ENCODE data around the gene TRANK1. TPM values are rescaled to one million over a fixed set of nuclear protein-coding genes. Genes with fewer than 3 reads are reported as not detected.

Gene TRANK1
- total and polyA plus RNA-seq, 7 experiments from 2014 or later = 29.6 to 113 (median 75.3) TPM

GRCh38 chr3:36895496-36896409 is 49.1 kb downstream of the TRANK1 start:
- H3K36me3 ChIP-seq (ENCODE audit: control insufficient read depth in 2 of 3, insufficient read depth in 3 of 3, low read length in 3 of 3) = peaks cover 13 to 63% (median 23%) of the 10 kb centered on the region in 3 experiments
- intact Hi-C loops (cut with micrococcal nuclease) = no loop called here
- DNase-seq = peak in 2 of 9 donors; percentile 23 to 29
- peak overlapping the region; percentile 59 for H3K27ac ChIP-seq (ENCODE audit: low read depth, low read length)
- POLR2A ChIA-PET = interaction anchor here (1.1 to 5.3 kb wide), 2 partner anchors 11 to 19 kb away, joined by 3 to 62 read pairs; no protein-coding TSS in a partner anchor
- no peaks in the 10 kb centered on the region for H3K9me3 ChIP-seq (ENCODE audit: control insufficient read depth in 2 of 3, low read length in 3 of 3)
- CTCF ChIA-PET = interaction anchor here (1.6 kb wide), 1 partner anchor 10 kb away, joined by 8 read pairs; no protein-coding TSS in a partner anchor
- H3K27ac Mint-ChIP-seq = peak overlapping the region; percentile 49 to 95 (median 90)
- ATAC-seq = peak; percentile 49
- H3K4me1 Mint-ChIP-seq = peaks cover 47 to 83% (median 60%) of the 10 kb centered on the region in 7 donors
- peak overlapping the region; percentile 7 to 71 (median 58) for H3K4me3 Mint-ChIP-seq
- no peaks in the 10 kb centered on the region for H3K27me3 Mint-ChIP-seq
- peaks cover 0 to 8% (median 0%) of the 10 kb centered on the region in 11 donors for H3K9me3 Mint-ChIP-seq
- no peak overlapping the region for H3K4me3 ChIP-seq (ENCODE audit: low read length)
- H3K4me1 ChIP-seq (ENCODE audit: control insufficient read depth in 2 of 2, insufficient read depth in 2 of 2, low read length in 2 of 2) = peaks cover 39 to 42% of the 10 kb centered on the region in 2 donors
- H3K27me3 ChIP-seq (ENCODE audit: control insufficient read depth in 2 of 2, insufficient read depth in 2 of 2, low read length in 2 of 2) = no peaks in the 10 kb centered on the region
- peaks cover 20 to 80% (median 68%) of the 10 kb centered on the region in 5 donors for H3K36me3 Mint-ChIP-seq

GRCh38 chr3:36894914-36895313 is 49.9 kb downstream of the TRANK1 start:
- peaks cover 30 to 38% of the 10 kb centered on the region in 2 donors for H3K4me1 ChIP-seq (ENCODE audit: control insufficient read depth in 2 of 2, insufficient read depth in 2 of 2, low read length in 2 of 2)
- H3K9me3 Mint-ChIP-seq = peaks cover 0 to 8% (median 0%) of the 10 kb centered on the region in 11 donors
- peak overlapping the region; percentile 59 for H3K27ac ChIP-seq (ENCODE audit: low read depth, low read length)
- ChIA-PET CTCF (interaction anchor here (0.9 to 1.6 kb wide), 3 partner anchors 9 to 28 kb away, joined by 3 to 8 read pairs (median 4); no protein-coding TSS in a partner anchor), POLR2A (interaction anchor here (0.9 to 5.3 kb wide), 4 partner anchors 12 to 98 kb away, joined by 3 to 62 read pairs (median 10); partner anchors contain the start of genes MLH1 and TRANK1)
- DNase-seq = no peak
- peaks cover 43 to 81% (median 55%) of the 10 kb centered on the region in 7 donors for H3K4me1 Mint-ChIP-seq
- peak overlapping the region; percentile 7 to 95 (median 91) for H3K27ac Mint-ChIP-seq
- H3K27me3 ChIP-seq (ENCODE audit: control insufficient read depth in 2 of 2, insufficient read depth in 2 of 2, low read length in 2 of 2) = no peaks in the 10 kb centered on the region
- peaks cover 22 to 85% (median 70%) of the 10 kb centered on the region in 5 donors for H3K36me3 Mint-ChIP-seq
- ATAC-seq = no peak
- intact Hi-C loops (cut with micrococcal nuclease) = no loop called here
- peak overlapping the region in 6 of 10 donors; percentile 18 to 70 (median 32) for H3K4me3 Mint-ChIP-seq
- H3K36me3 ChIP-seq (ENCODE audit: control insufficient read depth in 2 of 3, insufficient read depth in 3 of 3, low read length in 3 of 3) = peaks cover 21 to 69% (median 28%) of the 10 kb centered on the region in 3 experiments
- no peak overlapping the region for H3K4me3 ChIP-seq (ENCODE audit: low read length)
- no peaks in the 10 kb centered on the region for H3K9me3 ChIP-seq (ENCODE audit: control insufficient read depth in 2 of 3, low read length in 3 of 3)
- H3K27me3 Mint-ChIP-seq = no peaks in the 10 kb centered on the region

GRCh38 chr3:36893826-36894225 is 51.0 kb downstream of the TRANK1 start:
- H3K4me3 ChIP-seq (ENCODE audit: low read length) = no peak overlapping the region
- ATAC-seq = no peak
- H3K4me1 ChIP-seq (ENCODE audit: control insufficient read depth in 2 of 2, insufficient read depth in 2 of 2, low read length in 2 of 2) = peaks cover 29 to 38% of the 10 kb centered on the region in 2 donors
- H3K27me3 ChIP-seq (ENCODE audit: control insufficient read depth in 2 of 2, insufficient read depth in 2 of 2, low read length in 2 of 2) = no peaks in the 10 kb centered on the region
- peaks cover 25 to 69% (median 28%) of the 10 kb centered on the region in 3 experiments for H3K36me3 ChIP-seq (ENCODE audit: control insufficient read depth in 2 of 3, insufficient read depth in 3 of 3, low read length in 3 of 3)
- POLR2A ChIA-PET = interaction anchor here (0.6 to 5.3 kb wide), 8 partner anchors 10 to 99 kb away, joined by 3 to 62 read pairs (median 3); partner anchors contain the start of genes MLH1 and TRANK1
- H3K9me3 Mint-ChIP-seq = peaks cover 0 to 8% (median 0%) of the 10 kb centered on the region in 11 donors
- H3K36me3 Mint-ChIP-seq = peaks cover 25 to 87% (median 68%) of the 10 kb centered on the region in 5 donors
- CTCF ChIA-PET = interaction anchor here (0.9 to 1.6 kb wide), 2 partner anchors 12 to 27 kb away, joined by 4 to 8 read pairs; no protein-coding TSS in a partner anchor
- peak overlapping the region; percentile 21 to 95 (median 94) for H3K27ac Mint-ChIP-seq
- H3K27me3 Mint-ChIP-seq = no peaks in the 10 kb centered on the region
- DNase-seq = no peak
- intact Hi-C loops (cut with micrococcal nuclease) = loop anchor here (1.0 to 2.0 kb wide), 2 partner anchors 14 to 17 kb away; no protein-coding TSS in a partner anchor
- H3K9me3 ChIP-seq (ENCODE audit: control insufficient read depth in 2 of 3, low read length in 3 of 3) = no peaks in the 10 kb centered on the region
- H3K27ac ChIP-seq (ENCODE audit: low read depth, low read length) = peak overlapping the region; percentile 59
- H3K4me3 Mint-ChIP-seq = peak overlapping the region in 2 of 10 donors; percentile 3 to 26
- peaks cover 45 to 75% (median 57%) of the 10 kb centered on the region in 7 donors for H3K4me1 Mint-ChIP-seq

- Histone ChIP-seq H3K4me1 (ENCODE audit: control insufficient read depth in 2 of 2, insufficient read depth in 2 of 2, low read length in 2 of 2) (peaks cover 29 to 38% of the 10 kb centered on the region in 2 donors), H3K27ac (ENCODE audit: low read depth, low read length) (peak overlapping the region; percentile 59), H3K27me3 (ENCODE audit: control insufficient read depth in 2 of 2, insufficient read depth in 2 of 2, low read length in 2 of 2) (no peaks in the 10 kb centered on the region), H3K9me3 (ENCODE audit: control insufficient read depth in 2 of 3, low read length in 3 of 3) (no peaks in the 10 kb centered on the region), H3K36me3 (ENCODE audit: control insufficient read depth in 2 of 3, insufficient read depth in 3 of 3, low read length in 3 of 3) (peaks cover 25 to 69% (median 28%) of the 10 kb centered on the region in 3 experiments), H3K4me3 (ENCODE audit: low read length) (no peak overlapping the region)
- Mint-ChIP-seq H3K27ac (peak overlapping the region; percentile 58 to 95 (median 94)), H3K27me3 (no peaks in the 10 kb centered on the region), H3K4me1 (peaks cover 45 to 75% (median 57%) of the 10 kb centered on the region in 7 donors), H3K9me3 (peaks cover 0 to 8% (median 0%) of the 10 kb centered on the region in 11 donors), H3K36me3 (peaks cover 26 to 82% (median 64%) of the 10 kb centered on the region in 5 donors), H3K4me3 (peak overlapping the region in 8 of 10 donors; percentile 17 to 64 (median 48))
- ATAC-seq = peak; percentile 92
- ChIA-PET CTCF (interaction anchor here (1.5 kb wide), 1 partner anchor 19 kb away, joined by 5 read pairs; no protein-coding TSS in a partner anchor), POLR2A (interaction anchor here (0.6 to 5.3 kb wide), 9 partner anchors 8 to 100 kb away, joined by 3 to 62 read pairs (median 7); partner anchors contain the start of genes EPM2AIP1, MLH1 and TRANK1)
- DNase-seq = peak in 7 of 9 donors; percentile 31 to 80 (median 69)
- intact Hi-C loops (cut with micrococcal nuclease) = loop anchor here (1.0 to 2.0 kb wide), 2 partner anchors 15 to 16 kb away; no protein-coding TSS in a partner anchor
Measured at GRCh38 chr3:36893137-36893557, 51.7 kb downstream of the TRANK1 start.

- H3K27me3 Mint-ChIP-seq = no peaks in the 10 kb centered on the region
- peaks cover 45 to 72% (median 56%) of the 10 kb centered on the region in 7 donors for H3K4me1 Mint-ChIP-seq
- ChIA-PET CTCF (interaction anchor here (0.9 to 1.5 kb wide), 2 partner anchors 19 to 66 kb away, joined by 3 to 5 read pairs; no protein-coding TSS in a partner anchor), POLR2A (interaction anchor here (0.9 to 5.3 kb wide), 8 partner anchors 9 to 101 kb away, joined by 3 to 62 read pairs (median 7); partner anchors contain the start of genes EPM2AIP1, MLH1 and TRANK1)
- DNase-seq = no peak
- H3K4me3 ChIP-seq (ENCODE audit: low read length) = no peak overlapping the region
- no peak for ATAC-seq
- H3K9me3 Mint-ChIP-seq = peaks cover 0 to 8% (median 0%) of the 10 kb centered on the region in 11 donors
- peaks cover 28 to 79% (median 63%) of the 10 kb centered on the region in 5 donors for H3K36me3 Mint-ChIP-seq
- H3K4me3 Mint-ChIP-seq = peak overlapping the region in 7 of 10 donors; percentile 17 to 64 (median 51)
- peak overlapping the region; percentile 58 to 95 (median 94) for H3K27ac Mint-ChIP-seq
- no peaks in the 10 kb centered on the region for H3K27me3 ChIP-seq (ENCODE audit: control insufficient read depth in 2 of 2, insufficient read depth in 2 of 2, low read length in 2 of 2)
- intact Hi-C loops (cut with micrococcal nuclease) = loop anchor here (1.0 to 2.0 kb wide), 2 partner anchors 16 kb away; no protein-coding TSS in a partner anchor
- peak overlapping the region; percentile 59 for H3K27ac ChIP-seq (ENCODE audit: low read depth, low read length)
- H3K36me3 ChIP-seq (ENCODE audit: control insufficient read depth in 2 of 3, insufficient read depth in 3 of 3, low read length in 3 of 3) = peaks cover 28 to 67% (median 30%) of the 10 kb centered on the region in 3 experiments
- H3K9me3 ChIP-seq (ENCODE audit: control insufficient read depth in 2 of 3, low read length in 3 of 3) = no peaks in the 10 kb centered on the region
- H3K4me1 ChIP-seq (ENCODE audit: control insufficient read depth in 2 of 2, insufficient read depth in 2 of 2, low read length in 2 of 2) = peaks cover 29 to 38% of the 10 kb centered on the region in 2 donors
Measured at GRCh38 chr3:36892457-36893136, 52.3 kb downstream of the TRANK1 start.

Measured in naive thymus-derived CD4-positive, alpha-beta T cell (primary cell).